Measurements from ENCODE around the gene P2RX3.

DNA sequence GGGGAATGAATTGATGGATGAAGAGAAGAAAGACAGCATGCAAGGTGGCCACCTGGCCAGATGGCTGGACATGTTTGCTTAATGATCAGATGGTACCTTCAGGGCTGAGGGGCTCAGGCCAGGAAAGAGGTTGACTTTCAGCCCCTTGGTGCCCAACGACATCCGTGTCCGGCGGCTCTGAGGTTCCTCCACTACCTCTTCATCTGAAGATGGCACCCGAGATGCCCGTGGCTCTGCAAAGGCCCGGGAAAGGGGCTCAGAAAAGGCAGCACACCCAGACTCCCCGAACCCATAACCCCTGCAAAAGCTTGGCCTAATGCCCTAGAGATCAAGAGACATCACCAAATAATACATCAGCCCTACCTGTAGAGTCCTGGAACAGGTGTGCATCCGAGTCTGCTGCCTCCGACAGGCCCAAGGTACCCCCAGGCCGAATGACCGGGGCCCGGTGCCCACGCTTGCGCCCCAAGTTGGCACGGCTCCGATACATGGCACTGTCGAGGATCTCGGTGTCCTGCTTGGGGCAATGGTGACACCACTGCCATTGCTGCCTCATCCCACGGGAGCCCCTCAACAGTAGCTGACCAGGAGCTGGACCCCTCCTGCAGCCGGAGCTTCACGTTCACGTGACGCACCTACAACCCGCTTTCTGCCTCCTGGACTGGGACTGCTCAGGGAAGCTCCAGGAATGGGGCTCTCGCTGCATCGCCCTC lies 36.3 kb upstream of the P2RX3 start:
- TF ChIP-seq, protein P1, sequence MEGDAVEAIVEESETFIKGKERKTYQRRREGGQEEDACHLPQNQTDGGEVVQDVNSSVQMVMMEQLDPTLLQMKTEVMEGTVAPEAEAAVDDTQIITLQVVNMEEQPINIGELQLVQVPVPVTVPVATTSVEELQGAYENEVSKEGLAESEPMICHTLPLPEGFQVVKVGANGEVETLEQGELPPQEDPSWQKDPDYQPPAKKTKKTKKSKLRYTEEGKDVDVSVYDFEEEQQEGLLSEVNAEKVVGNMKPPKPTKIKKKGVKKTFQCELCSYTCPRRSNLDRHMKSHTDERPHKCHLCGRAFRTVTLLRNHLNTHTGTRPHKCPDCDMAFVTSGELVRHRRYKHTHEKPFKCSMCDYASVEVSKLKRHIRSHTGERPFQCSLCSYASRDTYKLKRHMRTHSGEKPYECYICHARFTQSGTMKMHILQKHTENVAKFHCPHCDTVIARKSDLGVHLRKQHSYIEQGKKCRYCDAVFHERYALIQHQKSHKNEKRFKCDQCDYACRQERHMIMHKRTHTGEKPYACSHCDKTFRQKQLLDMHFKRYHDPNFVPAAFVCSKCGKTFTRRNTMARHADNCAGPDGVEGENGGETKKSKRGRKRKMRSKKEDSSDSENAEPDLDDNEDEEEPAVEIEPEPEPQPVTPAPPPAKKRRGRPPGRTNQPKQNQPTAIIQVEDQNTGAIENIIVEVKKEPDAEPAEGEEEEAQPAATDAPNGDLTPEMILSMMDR (IDR thresholded peaks at IDR 0.05; ENCODE audit: insufficient read depth, low read depth, low read length): no peak
- no peak for TF ChIP-seq EZH2 (IDR thresholded peaks at IDR 0.05; ENCODE audit: insufficient read depth, low read length)

Measured in astrocyte (in vitro differentiated cells and primary cell).